ENCODE data around the gene RNF169. TPM values are rescaled to one million over a fixed set of nuclear protein-coding genes. Genes with fewer than 3 reads are reported as not detected.
A peak's percentile ranks its signal among the peaks of the same experiment; 100 is the strongest.
"Not testable (repeated sequence)": the region's sequence is repeated elsewhere in the genome, so short reads cannot be mapped to it uniquely, and the experiment has no call there.

Gene RNF169
- total and polyA plus RNA-seq, 2 experiments from 2014 or later = 0.78 to 16.5 TPM

GRCh38 chr11:74750598-74750997 lies 1.9 kb downstream of the RNF169 start:
- not testable (repeated sequence) for H3K4me3 ChIP-seq
- peaks cover 51% of the 10 kb centered on the region for H3K79me2 ChIP-seq (replicated peaks; ENCODE audit: insufficient read depth)

GRCh38 chr11:74751303-74751702 lies 2.7 kb downstream of the RNF169 start:
- Mint-ChIP-seq H3K36me3 (ENCODE audit: low read depth) (peaks cover under 1% of the 10 kb centered on the region; the same call in 2 of the 3 replicates), H3K4me1 (peaks cover 38% of the 10 kb centered on the region), H3K27ac (no peak overlapping the region), H3K4me3 (0 out of 3 replicates have a peak overlapping the region, but pooled peaks have one; percentile 10), H3K9me3 (peaks cover under 1% of the 10 kb centered on the region; the same call in 1 of the 3 replicates), H3K27me3 (ENCODE audit: insufficient read depth, low read depth, poor library complexity) (peaks cover 3% of the 10 kb centered on the region)
- Histone ChIP-seq H2AFZ (no peak overlapping the region), H4K20me1 (replicated peaks; ENCODE audit: insufficient read depth) (no peaks in the 10 kb centered on the region; the same call in 1 of the 2 replicates), H3K79me2 (replicated peaks; ENCODE audit: insufficient read depth) (peaks cover 58% of the 10 kb centered on the region), H3K27me3 (ENCODE audit: insufficient read depth) (0 out of 2 replicates have a peak, but pooled peaks cover 9% of the 10 kb centered on the region), H3K36me3 (ENCODE audit: insufficient read depth) (no peaks in the 10 kb centered on the region), H3K4me2 (no peak overlapping the region), H3K4me1 (ENCODE audit: insufficient read depth) (peaks cover 18% of the 10 kb centered on the region), H3K9me2 (ENCODE audit: insufficient read depth) (0 out of 2 replicates have a peak, but pooled peaks cover 8% of the 10 kb centered on the region), H3K27ac (ENCODE audit: low read depth) (no peak overlapping the region), H3F3A (replicated peaks; ENCODE audit: low read depth) (no peaks in the 10 kb centered on the region), H3K4me3 (no peak overlapping the region)
- ATAC-seq = no peak
- no peak for DNase-seq (ENCODE audit: low spot score)
- TF ChIP-seq ZNF114 (CRISPR knock-in tag; IDR thresholded peaks at IDR 0.05) (no peak), NANOG (IDR thresholded peaks at IDR 0.05; ENCODE audit: borderline replicate concordance) (no peak), JUNB (IDR thresholded peaks at IDR 0.05; ENCODE audit: unreplicated experiment) (no peak), CREB1 (CRISPR knock-in tag; IDR thresholded peaks at IDR 0.05; ENCODE audit: low read depth) (no peak), ETS1 (IDR thresholded peaks at IDR 0.05) (no peak), CTCF (conservative IDR thresholded peaks at IDR 0.05; ENCODE audit: low read depth in 2 of 2) (no peak), EZH2phosphoT487 (IDR thresholded peaks at IDR 0.05; ENCODE audit: unreplicated experiment) (no peak), STAT1 (IDR thresholded peaks at IDR 0.05; ENCODE audit: unreplicated experiment) (no peak), ZNF462 (CRISPR knock-in tag; IDR thresholded peaks at IDR 0.05) (no peak), EZH2 (IDR thresholded peaks at IDR 0.05; ENCODE audit: low read depth, unreplicated experiment) (no peak), POLR2AphosphoS5 (IDR thresholded peaks at IDR 0.05; ENCODE audit: low read depth) (no peak)

More at GRCh38 chr11:74750598-74750997, 1.9 kb downstream of the RNF169 start:
- H3K27ac ChIP-seq (ENCODE audit: low read depth); H2AFZ ChIP-seq; DNase-seq (ENCODE audit: low spot score); H3K27me3 Mint-ChIP-seq (ENCODE audit: insufficient read depth, low read depth, poor library complexity); H3K36me3 Mint-ChIP-seq (ENCODE audit: low read depth); H4K20me1 ChIP-seq (replicated peaks; ENCODE audit: insufficient read depth); H3K9me2 ChIP-seq (ENCODE audit: insufficient read depth); H3K27ac Mint-ChIP-seq; ATAC-seq; H3K4me2 ChIP-seq; H3K27me3 ChIP-seq (ENCODE audit: insufficient read depth); H3F3A ChIP-seq (replicated peaks; ENCODE audit: low read depth); H3K36me3 ChIP-seq (ENCODE audit: insufficient read depth); H3K9me3 Mint-ChIP-seq: not testable (repeated sequence)
- Mint-ChIP-seq H3K4me3 (peak overlapping the region; percentile 82; the same call in 1 of the 3 replicates), H3K4me1 (peaks cover 33% of the 10 kb centered on the region)
- peaks cover 12% of the 10 kb centered on the region; the same call in 1 of the 2 replicates for H3K4me1 ChIP-seq (ENCODE audit: insufficient read depth)

All from GM23338 (cell line).